HG03108 (cell line): ENCODE data around the gene CDH4.

Source experiments
- ATAC-seq: cut with Tn5 transposase; IDR thresholded peaks from one replicate; pipeline ENCODE4 v1.9.1; 2021; ENCODE audit warnings: moderate library complexity; ENCODE audit not compliant: unreplicated experiment

CDH4 gene

DNA sequence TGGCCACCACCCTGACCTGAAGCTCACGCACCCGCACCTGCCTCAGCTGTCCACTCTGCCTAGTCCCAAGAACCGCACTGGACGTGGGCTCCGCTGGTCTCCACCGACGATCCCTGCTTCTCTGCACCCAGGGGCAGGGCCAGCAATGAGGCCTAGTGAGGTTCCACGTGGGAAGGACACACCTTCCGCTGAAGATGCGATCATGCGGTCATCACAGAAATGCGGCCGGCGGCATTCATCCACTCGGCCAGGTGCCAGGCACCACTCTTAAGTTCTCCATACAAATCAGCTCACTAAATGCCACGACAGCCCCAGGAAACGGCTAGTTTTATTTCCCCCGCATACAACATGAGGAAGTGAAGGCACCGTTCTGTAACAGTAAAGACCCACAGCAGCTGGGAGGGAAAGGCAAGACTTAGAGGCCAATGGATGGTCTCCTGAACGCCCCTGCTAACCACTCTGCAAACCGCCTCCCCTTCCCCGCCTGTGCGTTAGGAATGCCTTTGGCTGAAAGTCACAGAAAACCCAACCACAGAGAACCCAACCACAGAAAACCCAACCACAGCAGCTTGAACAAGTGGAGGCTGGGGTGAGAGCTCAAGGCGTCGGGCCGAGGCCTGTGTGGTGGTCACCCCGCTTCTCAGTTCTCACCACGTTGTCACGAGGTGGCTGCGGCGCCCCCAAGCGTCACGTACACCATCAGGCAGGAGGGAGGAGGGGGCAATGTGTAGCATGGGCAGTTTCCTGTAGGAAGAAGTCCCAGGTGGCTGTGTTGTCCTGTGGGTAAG is 609.2 kb downstream of the CDH4 start:
- ATAC-seq, result no peak

DNA sequence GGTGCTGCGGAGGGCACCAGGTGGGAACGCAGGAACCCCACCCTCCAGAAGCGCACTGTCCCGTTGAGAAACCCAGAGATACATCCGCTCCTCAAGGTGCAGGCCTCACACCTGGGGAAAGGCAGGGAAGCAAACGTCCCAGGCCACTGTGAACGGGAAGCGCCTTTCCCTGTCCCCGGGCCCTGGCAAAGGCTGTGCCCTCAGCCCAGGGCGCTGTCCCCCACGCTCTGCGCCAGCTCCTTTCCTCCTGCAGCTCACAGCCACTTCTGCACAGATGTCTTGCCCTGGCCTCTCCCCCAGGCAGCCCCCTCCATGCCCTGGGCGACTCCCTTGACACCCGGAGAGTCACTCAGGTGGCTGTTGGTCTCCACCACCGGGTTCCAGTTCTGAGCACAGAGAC is 609.8 kb downstream of the CDH4 start:
- ATAC-seq, result no peak

DNA sequence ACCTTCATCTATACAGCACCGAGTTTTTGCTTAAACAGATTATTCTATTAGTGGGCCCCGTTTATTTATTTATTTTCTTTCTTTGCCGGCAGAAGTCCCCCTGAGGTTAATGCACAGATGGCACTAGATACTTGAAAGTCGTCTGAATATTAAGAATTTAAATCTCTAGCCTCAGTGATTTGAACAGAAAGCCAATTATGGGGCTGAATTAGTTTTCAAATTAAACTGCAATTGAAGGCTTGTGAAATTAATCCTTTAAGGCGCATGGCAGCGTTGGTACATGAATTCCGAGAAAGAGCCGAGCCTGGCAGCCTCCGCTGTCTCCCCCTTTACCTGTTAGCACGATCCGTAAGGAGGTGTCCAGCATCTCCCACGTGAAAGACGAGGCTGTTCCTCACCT is 610.8 kb downstream of the CDH4 start:
- ATAC-seq, result no peak

DNA sequence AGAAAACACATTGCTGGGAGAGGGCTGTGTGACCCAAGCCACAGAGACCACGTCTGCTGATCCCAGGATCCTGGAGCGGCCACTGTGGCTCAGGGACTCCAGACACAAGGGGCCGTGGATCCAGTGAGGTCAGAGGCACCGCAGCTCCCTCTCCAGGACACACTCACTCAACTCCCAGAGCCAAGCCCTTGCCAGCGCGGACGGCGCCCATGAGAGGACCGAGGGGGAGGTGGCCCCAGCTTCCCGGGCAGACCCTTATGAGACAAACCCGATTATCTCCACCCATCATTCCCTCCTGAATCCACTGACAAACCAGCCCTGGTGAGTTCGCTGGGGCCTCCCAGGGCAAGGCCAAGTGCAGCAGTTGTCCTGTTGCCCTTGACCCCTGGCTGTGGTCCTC is 612.4 kb downstream of the CDH4 start:
- no peak for ATAC-seq

DNA sequence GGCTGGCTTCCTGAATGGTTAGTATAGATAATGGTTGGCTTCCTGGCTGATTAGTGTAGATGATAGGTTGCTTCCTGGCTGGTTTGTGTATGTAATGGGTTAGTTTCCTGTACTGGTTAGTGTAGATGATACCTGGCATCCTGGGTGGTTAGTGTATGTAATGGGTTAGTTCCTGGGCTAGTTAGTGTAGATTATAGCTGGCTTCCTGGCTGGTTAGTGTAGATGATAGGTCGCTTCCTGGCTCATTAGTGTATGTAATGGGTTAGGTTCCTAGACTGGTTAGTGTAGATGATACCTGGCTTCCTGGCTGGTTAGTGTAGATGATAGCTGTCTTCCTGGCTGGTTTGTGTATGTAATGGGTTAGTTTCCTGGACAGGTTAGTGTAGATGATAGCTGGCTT is 613.3 kb downstream of the CDH4 start:
- ATAC-seq, result no peak

DNA sequence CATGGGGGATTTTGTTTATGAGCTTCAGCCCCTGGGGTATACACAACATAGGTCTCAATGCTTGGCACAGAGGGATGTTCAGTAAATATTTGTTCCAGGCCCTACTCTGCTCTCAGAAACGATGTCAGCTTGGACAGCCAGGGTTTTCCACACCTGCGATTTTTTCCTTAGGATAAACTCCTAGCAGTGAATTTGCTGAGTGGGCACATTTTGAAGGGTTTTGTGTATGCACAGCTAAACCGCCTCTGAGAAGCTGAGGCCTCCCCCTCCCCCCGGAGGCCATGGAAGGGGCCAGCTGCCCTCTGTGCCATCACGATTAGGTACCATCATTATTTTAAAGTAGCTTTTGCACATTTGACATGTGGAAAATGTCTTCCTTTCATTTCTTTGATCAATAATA is 614.1 kb downstream of the CDH4 start:
- ATAC-seq, result no peak

DNA sequence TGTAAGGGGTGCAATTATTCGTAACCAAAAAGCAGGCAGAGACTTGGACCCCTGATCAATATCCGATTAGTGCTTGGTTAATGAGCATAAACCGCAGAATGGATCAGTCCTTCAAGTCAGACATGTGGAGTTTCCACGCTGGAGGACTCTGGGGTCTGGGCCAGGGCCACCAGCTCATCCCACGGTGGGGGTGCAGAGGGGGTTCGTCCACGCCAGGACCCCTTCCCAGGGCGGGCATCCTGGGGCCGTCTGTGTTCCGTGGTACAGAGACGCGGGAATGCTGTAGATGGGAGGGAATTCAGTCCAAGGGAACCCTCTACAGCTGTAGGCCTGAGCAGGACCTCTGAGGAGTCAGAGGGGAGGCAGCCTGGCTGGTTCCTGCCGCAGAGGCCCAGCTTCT is 615.9 kb downstream of the CDH4 start:
- ATAC-seq, result no peak

DNA sequence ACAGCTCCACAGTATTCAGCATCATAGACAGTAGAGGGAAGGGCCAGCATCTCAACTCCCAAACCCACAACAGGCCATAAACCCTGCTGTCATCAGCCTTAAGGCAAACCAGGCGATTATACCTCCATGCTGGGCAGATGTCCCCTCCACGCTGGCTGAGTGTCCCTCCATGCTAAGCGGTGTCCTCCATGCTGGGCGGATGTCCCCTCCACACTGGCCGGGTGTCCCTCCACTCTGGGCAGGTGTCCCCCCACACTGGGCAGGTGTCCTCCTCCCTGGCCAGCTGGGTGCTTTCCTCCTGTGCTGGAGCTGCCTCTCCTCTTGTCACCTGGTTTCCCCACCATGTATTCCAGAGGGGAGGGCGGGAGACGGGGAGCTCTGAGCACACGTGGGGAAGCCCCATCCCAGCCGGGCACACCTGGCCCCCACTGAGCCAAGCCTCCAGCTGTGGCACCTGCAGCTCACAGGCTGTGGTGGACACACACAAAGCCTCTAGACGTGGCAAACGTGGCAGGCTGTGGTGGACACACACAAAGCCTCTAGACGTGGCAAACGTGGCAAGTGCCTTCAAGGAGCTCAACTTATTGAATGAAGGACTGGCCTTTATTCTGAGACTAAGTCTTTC is 616.5 kb downstream of the CDH4 start:
- no peak for ATAC-seq

DNA sequence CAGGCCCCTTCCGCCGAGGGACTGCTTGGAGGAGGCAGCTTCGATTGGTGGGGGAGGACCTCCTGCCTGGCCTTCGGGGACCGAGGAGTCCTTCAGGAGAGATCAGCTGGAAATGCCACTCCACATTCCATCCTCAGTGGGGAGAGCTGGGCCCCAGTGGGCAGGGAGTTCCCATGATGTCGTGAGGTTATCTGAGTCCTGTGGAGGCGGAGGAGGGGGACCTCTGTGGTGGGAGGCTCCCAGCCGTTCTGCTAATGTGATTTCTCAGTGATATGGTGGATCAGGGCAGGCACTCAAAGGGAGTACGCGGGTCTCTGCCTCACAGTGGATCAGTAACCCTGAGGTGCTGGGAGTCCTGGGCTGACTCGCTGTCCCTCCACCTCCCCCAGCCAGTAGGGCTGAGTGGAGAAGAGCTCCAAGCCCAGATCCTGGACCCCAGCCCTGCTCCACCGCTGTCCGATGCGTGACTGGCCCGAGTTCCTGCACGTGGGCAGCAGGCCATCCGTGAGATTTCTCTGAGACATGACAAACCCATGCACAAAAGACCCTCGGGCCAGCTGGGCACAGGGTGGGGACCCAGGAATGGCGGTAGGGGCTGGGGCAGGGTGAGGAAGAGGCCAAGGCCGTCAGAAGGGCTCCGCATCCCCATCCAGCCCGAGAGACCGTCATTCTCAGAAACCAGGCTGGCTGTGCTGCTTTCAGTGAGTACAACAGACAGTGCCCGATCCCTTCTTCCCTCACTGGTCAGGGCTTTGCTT is 617.9 kb downstream of the CDH4 start:
- ATAC-seq, result no peak

DNA sequence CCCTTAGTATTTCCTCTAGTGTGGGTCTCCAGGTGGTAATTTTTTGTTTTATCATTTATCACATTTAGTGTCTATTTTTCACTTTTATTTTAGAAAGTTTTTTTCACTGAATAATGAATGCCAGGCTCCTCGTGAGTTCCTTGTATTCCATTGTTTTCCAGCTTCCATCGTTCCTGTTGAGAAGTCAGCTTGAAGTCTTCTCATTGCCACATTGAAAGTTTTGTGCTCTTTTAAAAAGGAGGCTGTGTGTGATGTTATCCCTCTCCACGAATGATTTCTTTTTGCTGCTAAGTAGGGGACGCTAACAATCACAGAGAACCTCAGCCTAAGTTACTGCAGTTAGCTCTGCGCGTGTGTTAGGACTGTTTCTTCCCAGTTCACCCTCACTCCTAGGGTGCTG is 619.1 kb downstream of the CDH4 start:
- no peak for ATAC-seq

DNA sequence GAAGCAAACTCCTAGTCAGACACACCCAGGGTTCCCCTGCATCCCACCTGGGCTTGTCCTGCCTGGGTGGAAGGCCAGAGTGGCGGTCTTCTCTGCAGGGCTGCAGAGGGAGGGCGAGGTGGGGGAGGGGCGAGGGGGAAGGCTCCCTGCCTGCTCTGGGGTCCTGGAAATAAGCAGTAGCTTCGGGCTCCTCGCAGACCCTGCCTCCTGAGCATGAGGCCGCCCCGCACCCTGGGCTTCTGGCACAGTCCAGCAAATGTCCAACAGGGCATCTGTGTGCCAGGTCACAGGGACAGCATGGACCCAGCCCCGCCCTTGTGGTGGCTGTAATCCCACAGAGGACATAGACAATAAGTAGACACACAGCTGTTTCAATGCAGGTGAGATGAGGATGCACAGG is 619.9 kb downstream of the CDH4 start:
- no peak for ATAC-seq

DNA sequence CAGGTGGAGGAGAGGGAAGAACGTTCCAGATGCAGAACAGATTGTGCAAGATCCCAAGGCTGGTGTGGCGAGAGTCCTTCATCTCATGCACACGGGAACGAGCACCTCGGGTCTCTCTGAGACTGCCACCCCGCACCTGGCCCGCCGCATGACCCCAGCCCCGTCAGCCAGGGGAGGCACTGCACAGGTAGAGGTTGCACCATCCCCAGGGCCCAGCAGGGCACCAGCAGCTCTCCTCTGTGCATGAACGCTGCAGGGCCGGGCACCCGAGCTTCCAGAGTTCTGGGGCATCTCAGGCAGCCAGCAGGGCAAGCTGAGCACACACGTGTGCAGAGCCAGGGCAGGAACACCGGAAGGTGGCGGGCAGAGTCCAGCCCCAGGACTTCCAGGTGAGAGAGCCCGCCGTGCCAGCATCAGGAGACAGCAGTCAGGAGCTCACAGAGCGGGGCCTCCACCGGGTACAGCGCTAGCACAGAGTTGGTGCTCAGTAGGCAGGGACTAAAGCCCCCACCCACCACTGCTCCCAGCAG is 620.4 kb downstream of the CDH4 start:
- no peak for ATAC-seq

DNA sequence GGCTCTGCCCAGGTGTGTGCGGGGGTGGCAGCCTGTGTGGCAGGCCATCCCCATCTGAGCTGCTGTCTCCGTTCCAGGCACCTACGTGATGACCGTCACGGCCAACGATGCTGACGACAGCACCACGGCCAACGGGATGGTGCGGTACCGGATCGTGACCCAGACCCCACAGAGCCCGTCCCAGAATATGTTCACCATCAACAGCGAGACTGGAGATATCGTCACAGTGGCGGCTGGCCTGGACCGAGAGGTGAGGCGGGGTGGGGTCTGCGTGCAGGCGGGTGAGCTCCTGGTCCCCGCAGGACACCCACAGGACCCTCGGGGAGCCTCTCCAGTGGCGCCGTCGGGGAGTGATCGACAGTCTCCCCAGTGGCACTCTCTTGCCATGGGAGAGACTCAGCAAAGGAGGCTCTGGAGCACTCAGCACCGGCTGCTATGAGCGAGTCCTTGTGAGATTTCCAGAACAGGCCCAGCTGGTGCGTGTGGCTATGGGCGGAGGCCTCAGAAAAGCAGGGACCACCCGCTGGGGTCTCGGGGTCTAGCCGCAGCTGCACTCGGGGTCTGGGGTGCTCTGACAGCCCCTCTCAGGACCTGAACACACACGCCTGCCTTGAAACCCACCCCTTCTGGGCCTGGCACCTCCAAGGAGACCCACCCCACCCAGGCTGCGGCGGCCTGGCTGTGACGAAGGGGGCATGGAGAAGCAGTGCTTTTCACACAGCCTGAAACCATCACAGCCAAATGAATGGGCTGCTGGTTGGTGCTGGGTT is 621.8 kb downstream of the CDH4 start:
- no peak for ATAC-seq

DNA sequence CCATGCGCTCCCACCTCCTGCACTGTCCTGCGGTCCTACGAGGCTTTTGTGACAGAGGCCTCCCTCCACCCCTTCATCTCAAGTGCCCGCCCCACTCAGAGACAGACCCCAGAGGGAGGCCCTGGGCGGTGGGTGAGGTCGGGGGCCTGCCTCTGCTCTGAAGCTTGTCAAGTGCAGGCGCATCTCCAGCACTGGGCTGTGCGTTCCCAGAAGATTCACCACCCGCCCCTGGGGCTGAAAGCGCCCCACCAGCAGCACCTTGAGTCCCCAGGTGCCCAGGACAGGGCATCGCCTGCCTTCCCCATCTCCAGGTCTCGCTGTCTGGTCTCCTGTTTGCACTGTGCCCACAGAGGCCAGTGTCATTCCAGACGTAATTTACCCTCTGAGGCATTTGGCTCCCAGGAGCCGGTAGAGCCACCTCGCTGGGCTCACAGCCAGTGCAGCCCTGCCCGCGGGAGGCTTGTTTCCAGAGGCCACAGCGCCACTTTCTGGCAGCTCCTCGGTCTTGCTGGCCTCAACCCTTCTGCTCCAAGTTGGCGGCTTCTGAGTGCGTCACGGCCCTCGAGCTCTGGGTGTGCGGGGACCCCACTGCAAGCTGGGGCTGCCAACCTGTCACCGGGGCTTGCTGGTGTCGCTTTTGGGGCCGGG is 622.5 kb downstream of the CDH4 start:
- ATAC-seq, result no peak

DNA sequence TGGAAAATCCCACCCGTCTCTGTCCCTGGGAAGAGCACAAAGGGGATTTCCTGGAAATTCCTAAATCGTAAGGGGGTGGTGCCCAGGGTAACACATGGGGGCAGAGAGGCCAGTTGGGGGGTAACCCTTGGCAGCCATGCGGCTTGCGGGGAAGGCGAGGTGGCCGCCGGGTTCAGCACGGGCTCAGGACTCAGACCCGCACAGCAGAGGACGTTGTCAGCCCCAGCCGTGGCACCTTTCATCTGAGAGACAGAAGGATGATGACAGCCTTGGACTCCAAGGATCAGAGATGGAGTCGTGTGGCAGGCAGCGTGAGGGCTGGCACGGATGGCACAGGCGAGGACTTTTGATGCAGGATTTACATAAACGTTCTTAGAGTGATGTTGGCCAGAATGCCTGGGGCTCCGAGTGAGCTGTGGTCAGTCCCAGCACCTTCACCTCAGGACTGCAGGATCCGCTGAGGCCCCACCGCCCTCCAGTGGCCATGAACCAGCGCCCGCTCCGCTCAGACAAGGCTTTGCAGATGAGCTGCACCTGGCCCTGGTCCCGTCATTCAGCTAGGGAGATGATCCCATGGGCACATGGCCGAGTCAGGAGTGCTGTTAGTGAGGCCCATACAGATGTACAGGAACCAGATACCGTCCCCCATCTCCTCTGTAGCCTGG is 623.3 kb downstream of the CDH4 start:
- no peak for ATAC-seq

DNA sequence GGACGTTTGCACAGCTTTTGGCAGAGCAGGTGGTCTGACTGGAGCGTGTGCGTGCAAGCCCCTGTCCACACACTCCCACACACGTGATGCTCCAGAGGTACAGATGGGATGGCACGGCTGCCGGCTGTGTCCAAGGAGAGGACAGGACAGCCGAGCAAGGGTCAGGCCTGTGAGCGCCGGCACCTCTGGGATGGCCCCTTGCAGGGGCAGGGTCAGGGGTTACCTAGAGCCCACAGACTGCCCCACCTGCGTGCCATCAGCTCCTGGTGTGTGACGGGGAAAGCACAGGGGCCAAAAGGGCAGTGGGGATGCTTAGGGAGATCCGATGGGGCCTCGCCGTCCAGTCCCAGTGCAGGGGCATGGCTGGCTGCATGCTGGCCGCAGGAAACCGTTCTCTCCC is 623.9 kb downstream of the CDH4 start:
- no peak for ATAC-seq

DNA sequence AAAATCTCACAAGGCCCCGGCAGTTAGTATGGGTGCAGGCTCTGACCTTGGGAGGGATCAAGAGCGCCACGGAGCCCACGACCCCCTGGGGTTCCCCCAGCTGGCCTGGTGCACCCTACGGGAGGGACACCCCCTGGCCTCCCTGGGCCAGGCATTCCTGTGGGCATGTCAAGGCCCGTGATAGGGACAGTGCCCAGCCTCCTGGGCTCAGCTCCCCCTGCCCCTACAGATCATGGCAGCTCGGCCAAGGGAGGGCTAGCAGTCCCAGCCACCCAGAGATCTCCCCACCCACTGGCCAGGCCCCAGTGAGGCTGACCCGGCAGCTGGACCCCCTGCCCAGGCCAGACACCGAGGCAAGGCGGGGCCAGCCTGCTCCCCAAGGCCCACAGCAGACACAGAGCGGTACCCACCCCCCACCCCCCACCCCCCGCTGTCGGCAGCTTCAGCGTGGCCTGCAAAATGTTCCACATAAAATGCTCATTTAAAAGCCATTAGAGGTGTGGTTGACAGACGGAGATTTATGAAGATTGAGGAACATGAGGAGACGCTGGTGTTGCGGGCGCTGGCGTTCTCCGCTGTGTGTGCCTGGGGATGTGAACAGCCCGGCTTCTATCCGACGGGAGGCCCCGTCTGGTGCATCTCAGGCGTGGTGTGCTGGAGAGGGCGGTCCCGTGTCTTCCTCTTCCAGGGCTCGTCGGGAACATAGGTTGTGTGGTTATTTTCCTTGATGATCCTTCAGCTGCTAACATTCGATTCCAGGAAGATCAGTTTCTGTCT is 625.1 kb downstream of the CDH4 start:
- ATAC-seq, result no peak

DNA sequence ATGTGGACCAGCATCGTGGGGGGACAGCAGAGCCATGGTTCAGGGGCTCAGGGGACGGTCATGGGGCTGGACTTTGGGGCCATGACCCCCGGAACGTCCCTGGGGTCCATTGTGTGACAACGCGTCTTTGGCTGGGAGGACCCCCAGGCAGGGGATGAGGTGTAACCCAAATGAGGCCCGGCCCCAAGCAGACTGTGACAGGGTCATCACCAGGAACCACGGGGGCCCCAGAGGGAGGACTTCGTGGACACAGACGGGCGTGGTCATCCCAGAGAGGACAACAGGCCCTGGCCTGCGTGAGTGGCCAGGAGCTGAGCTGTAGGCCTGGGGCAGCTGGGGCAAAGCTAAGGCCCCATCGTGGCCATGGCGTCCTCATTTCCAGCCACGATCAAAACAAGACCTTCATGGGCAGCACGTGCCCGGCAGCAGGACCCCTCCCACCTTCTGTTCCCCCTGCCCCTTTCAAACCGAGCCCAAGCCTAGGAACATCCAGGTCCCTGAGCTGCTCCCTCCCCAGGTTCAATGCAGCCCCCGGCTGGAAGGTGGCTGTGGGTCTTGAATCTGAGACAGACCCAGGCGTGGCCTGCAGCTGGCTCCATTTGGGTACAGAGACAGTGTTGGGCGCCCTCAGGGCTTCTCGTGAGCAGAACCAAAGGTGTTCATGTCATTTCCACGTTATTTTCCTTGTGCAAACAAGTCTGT is 625.9 kb downstream of the CDH4 start:
- no peak for ATAC-seq
